Mammary epithelial cell (primary cell): ENCODE data around the gene NCAM1.

ENCODE experiments used
- EZH2 ChIP-seq: IDR thresholded peaks from 2 replicates; pipeline ENCODE4 v1.6.1; 2012; ENCODE audit warnings: low read length, inconsistent platforms, borderline replicate concordance
- TF ChIP-seq, protein P1 (sequence below), 2 donors: IDR thresholded peaks in 1 of 2; conservative IDR thresholded peaks in 1 of 2; 2 replicates each; pipeline ENCODE4 v1.5.1; 2011 to 2012; ENCODE audit warnings: inconsistent platforms in 2 of 2, low read length in 2 of 2, mild to moderate bottlenecking in 2 of 2, control low read depth in 1 of 2, low read depth in 1 of 2; ENCODE audit not compliant: insufficient read depth in 1 of 2; ENCODE audit errors: extremely low read depth in 1 of 2

DNA sequence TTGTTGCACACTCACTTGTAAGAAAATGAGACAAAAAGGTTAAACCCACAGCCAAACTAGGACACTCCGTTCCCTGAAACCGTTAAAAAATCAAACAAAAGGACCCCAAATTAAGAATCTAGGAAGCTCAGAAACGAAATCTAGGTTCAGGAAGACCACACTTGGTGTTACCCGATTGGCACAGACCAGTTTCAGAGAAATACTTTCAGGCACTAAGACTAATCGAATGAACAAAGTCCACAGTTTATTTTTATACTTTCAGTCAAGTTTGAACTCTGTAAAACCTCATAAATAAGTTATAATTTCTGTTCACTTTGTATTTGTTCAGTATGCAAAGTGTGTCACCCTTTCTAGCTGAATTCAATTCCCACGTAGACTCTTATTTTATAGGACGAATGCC lies 314.4 kb downstream of the NCAM1 start:
- TF ChIP-seq, protein P1, sequence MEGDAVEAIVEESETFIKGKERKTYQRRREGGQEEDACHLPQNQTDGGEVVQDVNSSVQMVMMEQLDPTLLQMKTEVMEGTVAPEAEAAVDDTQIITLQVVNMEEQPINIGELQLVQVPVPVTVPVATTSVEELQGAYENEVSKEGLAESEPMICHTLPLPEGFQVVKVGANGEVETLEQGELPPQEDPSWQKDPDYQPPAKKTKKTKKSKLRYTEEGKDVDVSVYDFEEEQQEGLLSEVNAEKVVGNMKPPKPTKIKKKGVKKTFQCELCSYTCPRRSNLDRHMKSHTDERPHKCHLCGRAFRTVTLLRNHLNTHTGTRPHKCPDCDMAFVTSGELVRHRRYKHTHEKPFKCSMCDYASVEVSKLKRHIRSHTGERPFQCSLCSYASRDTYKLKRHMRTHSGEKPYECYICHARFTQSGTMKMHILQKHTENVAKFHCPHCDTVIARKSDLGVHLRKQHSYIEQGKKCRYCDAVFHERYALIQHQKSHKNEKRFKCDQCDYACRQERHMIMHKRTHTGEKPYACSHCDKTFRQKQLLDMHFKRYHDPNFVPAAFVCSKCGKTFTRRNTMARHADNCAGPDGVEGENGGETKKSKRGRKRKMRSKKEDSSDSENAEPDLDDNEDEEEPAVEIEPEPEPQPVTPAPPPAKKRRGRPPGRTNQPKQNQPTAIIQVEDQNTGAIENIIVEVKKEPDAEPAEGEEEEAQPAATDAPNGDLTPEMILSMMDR (conservative IDR thresholded peaks at IDR 0.05 in 1 of 2, IDR thresholded peaks at IDR 0.05 in 1 of 2; ENCODE audit: extremely low read depth in 1 of 2, insufficient read depth in 1 of 2, low read depth in 1 of 2, low read length in 2 of 2), result no peak
- TF ChIP-seq EZH2, result no peak
